ENCODE measurements around the gene NMRK2. TPM values are rescaled to one million over a fixed set of nuclear protein-coding genes. Genes with fewer than 3 reads are reported as not detected.
A peak's percentile ranks its signal among the peaks of the same experiment; 100 is the strongest.

NMRK2 gene
- total RNA-seq, 1 experiment from 2014 or later, result 60.0 TPM

- no CpG with 5 or more reads among the region's 73 CpGs for WGBS (ENCODE audit: extremely low coverage, insufficient read length, low lambda C conversion rate)
- Histone ChIP-seq H3K27ac (ENCODE audit: insufficient read length, low read depth, low read length) (no peak within 1 kb of the TSS), H3K27me3 (ENCODE audit: insufficient read depth, low read length) (no peaks in the 10 kb centered on the region), H3K18ac (ENCODE audit: insufficient read length, low read depth, low read length) (peak within 1 kb of the TSS; percentile 91), H4K5ac (ENCODE audit: insufficient read length, low read depth, low read length) (no peak within 1 kb of the TSS), H2AFZ (ENCODE audit: low read length) (no peak within 1 kb of the TSS), H3K4me2 (ENCODE audit: insufficient read depth, insufficient read length, low read length) (peak within 1 kb of the TSS; percentile 96), H3K23ac (ENCODE audit: insufficient read length, low read depth, low read length) (no peak within 1 kb of the TSS), H4K20me1 (ENCODE audit: control insufficient read depth, insufficient read depth, insufficient read length) (no peaks in the 10 kb centered on the region), H3K4me1 (ENCODE audit: insufficient read depth, low read length) (peaks cover 2% of the 10 kb centered on the region; the same call in 1 of the 2 replicates), H2BK15ac (ENCODE audit: low read depth, low read length) (no peak within 1 kb of the TSS), H3K79me2 (ENCODE audit: insufficient read depth, low read length) (peaks cover 12% of the 10 kb centered on the region; the same call in 1 of the 2 replicates), H2BK20ac (ENCODE audit: low read depth, low read length, poor library complexity, severe bottlenecking) (no peak within 1 kb of the TSS), H3K23me2 (ENCODE audit: insufficient read length, low read depth, low read length, poor library complexity, severe bottlenecking) (peaks cover 13% of the 10 kb centered on the region), H3K14ac (ENCODE audit: insufficient read depth, low read length) (peak within 1 kb of the TSS; percentile 88; the same call in 1 of the 2 replicates), H4K91ac (ENCODE audit: insufficient read length, low read depth, low read length) (no peak within 1 kb of the TSS), H2BK12ac (ENCODE audit: insufficient read length, low read depth, low read length) (no peak within 1 kb of the TSS), H3K56ac (ENCODE audit: insufficient read length, low read depth, low read length) (no peak within 1 kb of the TSS), H3T11ph (ENCODE audit: low read length) (no peak within 1 kb of the TSS), H2BK120ac (ENCODE audit: low read depth, low read length, poor library complexity, severe bottlenecking) (no peak within 1 kb of the TSS), H4K8ac (replicated peaks; ENCODE audit: insufficient read length, low read depth, low read length) (no peak within 1 kb of the TSS), H2BK5ac (ENCODE audit: insufficient read length, low read length) (no peak within 1 kb of the TSS), H2AK5ac (ENCODE audit: insufficient read length, low read length) (no peak within 1 kb of the TSS), H3K9ac (ENCODE audit: extremely low read depth, insufficient read length, low read length) (peak within 1 kb of the TSS; percentile 78), H3K9me3 (ENCODE audit: control insufficient read depth, low read depth, low read length) (no peaks in the 10 kb centered on the region), H3K79me1 (ENCODE audit: insufficient read depth, low read depth, low read length, poor library complexity, severe bottlenecking) (peaks cover 4% of the 10 kb centered on the region), H3K4ac (ENCODE audit: low read depth, low read length) (no peak within 1 kb of the TSS; the same call in 1 of the 2 replicates)
- H3K36me3 Mint-ChIP-seq (ENCODE audit: insufficient read depth in 1 of 3, low read depth in 3 of 3), result peaks cover 19 to 47% (median 36%) of the 10 kb centered on the region in 3 experiments; a peak in 6 of 7 replicates
- no peak for TF ChIP-seq CTCF (conservative IDR thresholded peaks at IDR 0.05)
- H3K27me3 Mint-ChIP-seq (ENCODE audit: low read depth), result peaks cover 2% of the 10 kb centered on the region
- H3K27ac Mint-ChIP-seq, result peak within 1 kb of the TSS; percentile 98 to 99 (median 99); a peak in 6 of 7 replicates
- no peaks in the 10 kb centered on the region for H3K9me3 Mint-ChIP-seq
- peak within 1 kb of the TSS; percentile 94 to 95 for H3K4me3 Mint-ChIP-seq
- peaks cover 22 to 31% of the 10 kb centered on the region in 2 experiments for H3K4me1 Mint-ChIP-seq
- DNase-seq, result peak; percentile 100
Measured at GRCh38 chr19:3970808-3971598, 38.1 kb downstream of the NMRK2 start, which contains the start of gene DAPK3. DAPK3 (minus strand) TSS chr19:3971099; CDS start chr19:3969735, 1,364 bp downstream.
